NCI-H2171 treated with DMSO at 0.1 percent for 48 hours (cell line): ENCODE data around the gene RBMS3.

Experiments used
- DNase-seq: peaks from one replicate; lab custom pipeline; 2025; lab: John Stamatoyannopoulos, UW

The RBMS3 gene

DNA sequence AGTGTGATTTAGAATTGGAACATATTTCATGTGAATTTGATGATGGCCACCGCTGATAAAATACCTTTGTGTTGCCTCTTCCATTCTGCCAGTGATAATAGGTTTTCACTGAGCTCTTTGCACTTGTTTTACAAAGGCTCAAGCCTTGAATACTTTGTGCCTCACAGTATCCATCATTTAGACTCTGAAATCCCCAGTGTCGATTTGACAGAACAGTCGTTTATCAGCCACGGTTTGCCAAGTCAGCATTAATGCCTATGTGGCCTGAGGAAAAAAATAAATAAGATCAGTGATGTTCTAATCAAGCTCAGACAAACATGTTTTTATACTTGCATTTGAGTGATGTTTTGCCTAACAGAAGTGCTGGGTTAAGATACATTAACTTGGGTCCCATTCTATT lies 399.1 kb downstream of the RBMS3 start:
- no peak for DNase-seq

DNA sequence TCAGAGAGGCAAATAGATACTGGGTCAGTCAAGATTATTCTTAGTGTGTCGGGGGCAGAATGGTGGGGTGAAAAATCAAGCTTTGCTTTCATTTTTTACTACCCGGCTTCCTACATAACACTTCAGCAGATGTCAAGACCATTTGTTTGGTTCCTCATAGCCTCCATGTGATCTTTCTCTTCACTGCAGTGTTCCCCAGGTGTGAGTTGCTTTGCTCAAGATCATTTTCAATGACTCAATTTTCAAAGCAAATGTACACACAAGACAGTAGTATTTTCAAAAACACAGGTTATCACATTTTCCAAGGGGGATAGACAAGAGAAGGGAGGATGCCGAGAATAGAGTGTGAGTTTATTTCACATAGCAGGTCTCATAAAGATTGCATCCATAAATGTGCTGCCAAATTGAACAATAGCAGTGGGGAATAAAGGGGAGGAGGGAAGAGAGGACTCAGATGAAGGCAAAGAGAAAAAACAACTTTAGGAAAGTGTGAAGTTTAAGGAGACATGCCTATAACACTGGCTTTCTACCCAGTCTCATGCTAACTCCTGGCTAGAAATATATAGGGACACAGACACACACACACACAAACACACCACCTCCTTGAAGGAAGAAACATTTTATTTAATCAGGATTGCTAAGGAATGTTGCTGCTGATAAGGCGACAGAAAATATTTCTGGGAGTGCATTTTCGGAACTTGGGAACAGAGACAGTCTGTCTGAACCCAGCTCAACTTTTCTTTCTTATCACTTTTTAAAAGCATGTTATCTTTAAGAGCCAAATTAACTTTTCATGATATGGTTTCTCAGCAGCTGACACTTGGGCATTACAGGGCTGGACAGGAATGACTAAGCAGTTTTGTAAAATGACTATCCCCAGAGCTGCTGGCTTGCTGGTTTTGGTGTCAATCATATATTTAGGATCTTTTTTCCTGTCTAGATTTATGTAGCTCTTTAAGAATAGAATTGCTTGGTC lies 402.4 kb downstream of the RBMS3 start:
- peak; percentile 16 for DNase-seq

DNA sequence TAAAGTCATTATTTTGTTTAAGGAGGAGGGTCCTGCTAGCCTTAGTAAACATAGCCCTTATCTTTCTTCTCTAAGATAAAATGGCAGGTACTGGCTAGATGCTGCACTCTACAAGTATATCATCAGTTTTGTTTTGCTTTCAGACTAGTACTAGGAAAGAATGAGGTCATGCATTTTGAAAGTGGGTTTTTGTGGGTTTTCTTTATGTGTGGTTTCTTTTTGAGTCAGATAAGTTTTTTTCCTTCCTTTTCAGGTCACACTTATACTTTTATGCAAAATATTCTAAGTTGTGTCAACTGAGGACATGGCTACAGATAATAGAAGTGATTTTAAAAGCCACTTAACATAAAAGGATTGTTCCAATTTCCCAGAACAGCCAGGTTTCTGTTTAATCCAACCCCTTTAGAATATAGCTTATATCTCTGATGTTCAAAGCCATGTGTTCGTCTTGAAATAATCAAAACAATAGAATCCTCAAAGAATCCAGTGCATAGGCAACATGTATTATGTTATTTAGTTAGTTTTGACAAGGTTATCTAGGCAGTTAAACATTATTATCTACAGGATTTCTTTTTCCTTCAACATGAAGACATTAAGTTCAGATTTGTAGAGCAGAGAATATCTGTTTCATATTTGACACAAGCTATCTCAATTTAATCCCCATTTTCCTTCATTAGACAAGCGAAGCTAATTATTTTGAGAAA lies 406.2 kb downstream of the RBMS3 start:
- no peak for DNase-seq

DNA sequence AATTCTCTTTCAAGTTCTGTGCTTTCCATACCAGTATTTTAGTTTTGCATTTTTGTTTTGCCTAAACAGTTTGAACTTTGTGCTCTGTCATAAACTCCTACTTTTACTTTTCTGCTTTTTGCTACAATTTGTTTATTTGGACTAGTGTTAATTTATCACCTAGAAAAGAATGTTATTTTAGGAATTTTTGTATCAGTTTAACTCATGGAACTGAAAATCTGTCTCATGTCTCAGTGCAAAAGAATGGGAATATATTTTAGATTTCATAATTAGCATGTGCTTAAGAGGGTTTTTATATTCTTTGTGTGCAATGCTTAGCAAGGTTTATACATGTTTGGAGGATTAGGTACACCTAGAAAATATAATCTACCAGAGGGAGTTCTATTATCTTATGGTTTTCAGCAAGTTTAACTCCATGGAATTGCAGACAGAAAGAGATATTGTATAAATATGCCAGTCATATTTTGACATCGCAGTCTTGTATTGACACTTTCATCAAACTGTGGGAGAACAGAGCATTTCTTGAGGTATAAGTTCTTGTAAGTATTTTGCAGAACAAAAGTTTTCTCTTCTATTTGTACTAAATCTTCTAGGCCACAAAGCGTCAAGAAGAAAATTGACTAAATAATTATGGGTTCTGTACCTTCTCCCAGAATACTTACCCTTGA lies 409.9 kb downstream of the RBMS3 start:
- no peak for DNase-seq

DNA sequence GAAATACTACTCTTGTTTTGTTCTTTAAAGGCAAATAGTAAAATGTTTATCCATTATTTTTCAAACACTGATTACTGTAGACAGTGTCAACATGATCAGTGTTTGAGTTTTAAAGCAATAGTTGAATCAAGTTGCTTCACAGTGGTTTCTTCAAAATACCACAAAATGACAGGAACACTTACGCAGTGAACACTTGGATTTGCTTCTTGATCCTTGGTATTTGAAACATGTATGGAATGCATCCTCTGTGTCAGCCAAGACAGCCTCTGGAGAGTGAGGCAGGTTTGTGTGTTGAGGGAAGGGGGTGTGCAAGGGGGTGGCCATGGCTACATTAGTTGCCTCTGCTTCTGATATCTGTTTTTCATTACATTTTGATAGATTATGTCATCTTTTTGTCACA lies 413.0 kb downstream of the RBMS3 start:
- DNase-seq: no peak

DNA sequence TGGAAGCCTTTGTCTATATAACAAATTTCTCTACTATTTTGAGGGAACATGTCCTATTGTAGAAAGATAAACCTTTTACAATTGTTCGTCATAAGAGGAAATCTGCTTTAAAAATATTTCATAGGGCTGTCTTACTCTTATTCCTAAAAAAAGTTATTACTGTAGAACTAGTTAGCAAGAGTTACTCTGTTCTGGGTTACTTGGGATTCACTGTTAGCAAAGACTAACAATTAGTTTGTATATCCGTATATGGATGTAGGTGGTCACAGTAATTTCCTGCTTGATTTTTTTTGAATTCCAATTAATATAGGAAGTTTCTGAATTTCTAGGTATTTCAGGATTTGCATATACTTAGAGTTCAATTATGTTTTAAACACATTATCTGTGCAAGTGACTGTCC lies 413.5 kb downstream of the RBMS3 start:
- DNase-seq: no peak

DNA sequence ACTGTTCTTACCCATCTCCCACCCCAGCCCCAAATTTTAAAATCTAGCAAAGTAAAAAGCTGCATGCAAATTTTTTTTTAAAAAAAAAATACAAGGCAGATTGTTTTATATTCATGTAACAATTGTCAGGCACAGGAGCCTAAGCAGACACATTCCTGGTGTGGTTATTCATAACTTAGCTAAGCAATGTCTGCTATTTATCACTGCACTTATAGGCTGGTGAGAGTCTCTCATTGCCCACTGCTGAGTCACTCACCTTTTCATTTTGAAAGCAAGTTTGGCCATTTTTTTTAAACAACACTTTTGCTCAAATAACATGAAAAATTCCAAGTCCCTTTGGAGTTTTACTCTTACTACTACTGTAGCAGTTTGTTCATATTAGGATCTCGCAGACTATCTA lies 413.9 kb downstream of the RBMS3 start:
- DNase-seq: no peak

DNA sequence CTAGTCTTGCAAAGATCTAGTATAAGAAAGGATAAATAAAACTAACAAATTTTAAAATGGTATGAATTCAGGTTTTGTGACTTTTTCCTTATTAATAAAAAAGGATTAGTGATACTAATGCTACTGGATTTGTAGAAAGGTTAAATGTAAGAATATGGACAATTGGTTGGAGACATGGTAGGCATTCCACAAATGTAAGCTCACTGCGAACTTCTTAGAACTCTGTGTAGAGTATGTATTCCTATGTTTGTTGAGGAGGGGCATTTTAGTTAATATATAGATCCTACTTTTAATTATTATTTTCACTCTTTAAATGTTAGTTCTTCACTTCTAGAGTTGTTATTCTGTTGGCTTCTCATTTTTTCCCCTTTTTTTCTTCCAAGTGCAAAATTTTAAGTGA lies 414.3 kb downstream of the RBMS3 start:
- no peak for DNase-seq

DNA sequence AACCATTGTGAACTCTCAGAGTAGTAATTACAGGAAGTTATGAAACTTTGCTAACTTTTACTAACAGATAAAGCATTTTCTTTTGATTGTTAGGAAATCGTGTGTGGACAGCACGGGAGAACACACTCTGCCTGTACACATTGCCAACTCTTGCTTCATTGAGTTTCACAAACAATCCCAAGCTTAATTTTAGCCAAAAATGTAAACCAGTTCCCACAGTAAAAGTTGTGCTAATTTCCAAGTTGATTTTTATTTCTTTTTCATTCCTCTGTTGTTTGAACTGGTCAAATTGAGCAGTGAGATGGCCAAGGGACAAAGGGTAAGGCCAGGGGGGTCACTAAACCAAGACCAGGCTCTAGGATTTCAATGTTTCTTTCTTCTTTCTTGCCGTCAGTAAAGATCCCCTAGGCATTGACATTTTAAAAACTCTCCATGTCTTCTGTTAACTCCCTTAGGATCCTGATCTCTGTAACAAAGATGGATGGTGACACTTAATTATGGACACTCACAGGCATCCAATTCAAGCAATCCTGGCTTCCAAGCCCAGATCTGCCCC lies 414.9 kb downstream of the RBMS3 start:
- no peak for DNase-seq

DNA sequence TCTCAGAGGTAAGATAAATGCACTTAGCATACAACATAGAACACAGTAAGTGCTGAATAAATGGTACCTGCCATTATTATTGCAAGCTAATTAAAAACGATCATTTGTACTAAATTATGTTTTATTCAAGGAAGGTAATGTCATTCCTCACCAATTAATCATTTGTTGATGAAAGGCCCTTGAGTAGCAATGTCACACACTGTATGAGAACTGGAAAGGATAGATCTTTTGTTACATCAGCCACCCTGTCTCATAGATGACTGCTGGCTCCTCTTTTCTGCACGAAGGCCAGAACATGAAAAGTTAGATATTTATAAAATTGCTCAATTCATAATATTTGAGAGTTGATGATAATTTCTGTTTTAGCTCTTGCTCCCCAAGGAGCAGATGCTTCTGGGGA lies 415.4 kb downstream of the RBMS3 start:
- no peak for DNase-seq

DNA sequence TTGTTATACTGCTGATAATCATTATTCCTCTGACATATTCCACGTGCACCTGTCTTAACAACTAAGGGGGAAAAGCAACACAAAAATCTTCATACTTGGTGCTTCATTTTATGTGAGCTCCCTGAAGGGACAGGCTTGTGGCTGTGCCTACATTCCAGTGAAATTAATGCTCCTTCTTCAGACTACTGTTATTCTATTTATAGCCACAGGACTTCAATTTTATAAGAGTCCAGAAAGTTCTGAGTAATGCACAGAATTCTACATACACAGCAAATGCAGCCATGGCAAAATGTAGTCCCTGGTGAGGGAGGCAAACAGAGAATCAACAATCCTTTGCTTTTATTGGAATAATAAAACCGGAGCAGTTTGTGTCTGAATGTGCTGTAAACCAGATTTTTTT lies 417.1 kb downstream of the RBMS3 start:
- no peak for DNase-seq

DNA sequence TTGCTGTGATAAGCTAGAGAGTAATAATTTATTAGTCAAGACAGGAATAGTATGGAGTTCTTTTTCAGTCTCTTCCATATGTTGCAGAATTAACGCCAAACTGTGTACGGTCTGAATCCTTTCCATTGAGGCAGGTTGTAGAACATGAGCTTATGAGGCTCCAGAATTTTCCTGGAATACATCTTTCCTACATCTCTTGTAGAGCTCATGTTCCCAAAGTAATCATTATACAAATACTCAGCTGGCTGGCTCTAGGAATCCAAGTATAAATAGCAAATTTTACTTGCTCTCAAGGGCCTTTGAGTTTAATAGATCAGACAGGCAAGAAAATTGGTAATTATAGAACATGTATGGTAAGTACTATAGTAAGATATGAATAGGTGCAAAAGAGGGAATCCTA lies 419.4 kb downstream of the RBMS3 start:
- DNase-seq: no peak

DNA sequence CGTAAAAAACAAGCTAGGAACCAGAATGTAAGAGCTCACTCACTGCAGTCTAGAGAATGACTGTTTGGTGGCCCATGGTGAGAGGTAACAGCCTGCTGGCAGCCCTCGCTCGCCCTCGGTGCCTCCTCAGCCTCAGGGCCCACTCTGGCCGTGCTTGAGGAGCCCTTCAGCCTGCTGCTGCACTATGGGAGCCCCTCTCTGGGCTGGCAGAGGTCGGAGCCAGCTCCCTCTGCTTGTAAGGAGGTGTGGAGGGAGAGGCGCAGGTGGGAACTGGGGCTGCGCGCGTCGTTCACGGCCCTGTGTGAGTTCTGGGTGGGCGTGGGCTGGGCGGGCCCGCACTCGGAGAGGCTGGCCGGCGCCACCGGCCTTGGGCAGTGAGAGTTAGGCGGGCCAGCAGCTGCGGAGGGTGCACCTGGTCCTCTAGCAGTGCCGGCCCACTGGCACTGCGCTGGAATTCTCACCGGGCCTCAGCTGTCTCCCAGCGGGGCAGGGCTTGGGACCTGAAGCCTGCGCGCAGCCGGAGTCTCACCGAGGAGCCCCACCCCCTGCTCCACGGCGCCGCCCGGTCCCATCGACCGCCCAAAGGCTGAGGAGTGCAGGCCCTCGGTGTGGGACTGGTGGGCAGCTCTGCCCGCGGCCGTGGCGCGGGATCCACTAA lies 420.6 kb downstream of the RBMS3 start:
- no peak for DNase-seq

DNA sequence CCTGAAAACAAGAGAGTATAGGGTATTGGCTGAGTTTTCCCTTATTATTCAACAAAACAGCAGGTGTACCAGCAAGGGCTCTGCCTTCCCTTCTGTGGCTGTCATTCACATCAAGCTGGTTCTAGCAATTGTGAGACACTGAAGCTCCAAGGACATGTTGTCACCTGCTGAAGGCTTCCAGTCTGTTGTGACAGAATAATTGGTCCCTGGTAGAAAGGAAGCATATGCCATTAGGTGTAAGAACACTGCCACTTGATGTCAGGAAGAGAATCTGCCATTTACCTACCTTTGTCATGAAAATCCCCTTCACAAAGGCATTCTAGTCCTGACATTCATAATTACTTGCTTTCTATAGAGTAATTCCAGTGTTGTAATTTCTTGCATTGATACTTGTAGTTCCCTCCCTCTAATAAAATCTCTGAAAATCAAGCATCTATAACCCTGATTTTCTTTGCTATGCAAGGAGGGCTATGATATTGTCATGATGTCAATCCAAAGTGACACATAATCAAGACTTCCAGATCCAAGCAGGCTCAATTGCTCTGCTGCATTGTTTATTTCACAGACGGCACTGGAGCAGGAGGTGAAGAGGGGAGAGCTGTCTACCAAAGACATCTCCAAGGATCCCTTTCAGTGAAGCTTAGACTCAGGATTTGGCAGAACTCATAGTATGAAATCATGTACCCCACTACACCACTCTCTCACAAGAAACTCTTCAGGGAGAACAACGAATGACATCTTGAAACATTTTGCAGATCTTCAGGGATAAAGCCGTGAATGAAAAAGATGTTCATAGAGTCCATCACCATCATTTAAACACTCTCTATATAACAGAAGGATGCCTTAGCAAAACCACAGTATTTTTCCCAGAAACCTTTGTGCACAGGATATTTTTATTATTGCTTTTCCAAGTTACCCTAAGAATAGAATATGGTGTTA lies 425.3 kb downstream of the RBMS3 start:
- DNase-seq: peak; percentile 89

DNA sequence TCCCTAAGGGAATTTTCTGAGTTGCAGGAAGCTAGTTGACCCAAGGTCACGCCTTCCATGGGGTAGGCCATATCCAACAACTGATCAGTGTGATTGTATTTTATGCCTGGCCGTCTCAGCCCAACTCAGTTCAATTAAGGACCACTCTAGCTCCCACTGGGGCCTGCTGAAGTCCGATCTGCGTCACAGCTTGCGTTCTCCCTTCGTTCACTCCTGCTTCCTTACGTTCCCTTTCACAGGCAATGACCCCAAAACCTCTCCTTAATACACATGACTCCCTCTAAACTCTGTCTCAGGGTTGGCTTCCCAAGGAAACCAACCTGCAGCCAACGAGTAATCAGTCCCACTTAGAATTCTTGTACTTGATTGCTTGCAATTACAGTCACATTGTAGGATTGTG lies 428.0 kb downstream of the RBMS3 start:
- no peak for DNase-seq

DNA sequence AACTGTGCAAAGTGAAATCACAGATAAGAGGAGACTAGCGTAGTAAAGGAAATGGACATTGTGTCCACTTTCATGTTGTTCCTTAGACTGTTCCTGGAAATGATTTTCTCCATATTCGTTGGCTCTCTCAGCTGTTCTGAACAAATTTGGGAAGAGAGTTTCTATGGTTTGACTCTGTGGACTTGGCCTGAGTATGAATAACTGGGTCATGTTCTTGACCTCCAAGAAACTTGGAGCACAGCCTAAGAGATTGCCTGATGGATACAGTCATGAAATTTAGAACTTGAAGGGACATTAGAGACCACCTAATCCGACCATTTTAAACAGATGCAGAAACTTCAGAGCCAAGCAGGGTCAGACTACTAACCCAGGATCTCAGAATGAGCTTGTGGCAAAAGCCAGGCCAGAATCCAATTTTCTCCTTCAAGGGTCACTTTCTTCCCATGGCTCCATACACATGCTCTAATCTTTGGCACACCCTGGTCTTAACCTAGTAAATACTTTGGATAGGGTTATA lies 430.4 kb downstream of the RBMS3 start:
- no peak for DNase-seq

DNA sequence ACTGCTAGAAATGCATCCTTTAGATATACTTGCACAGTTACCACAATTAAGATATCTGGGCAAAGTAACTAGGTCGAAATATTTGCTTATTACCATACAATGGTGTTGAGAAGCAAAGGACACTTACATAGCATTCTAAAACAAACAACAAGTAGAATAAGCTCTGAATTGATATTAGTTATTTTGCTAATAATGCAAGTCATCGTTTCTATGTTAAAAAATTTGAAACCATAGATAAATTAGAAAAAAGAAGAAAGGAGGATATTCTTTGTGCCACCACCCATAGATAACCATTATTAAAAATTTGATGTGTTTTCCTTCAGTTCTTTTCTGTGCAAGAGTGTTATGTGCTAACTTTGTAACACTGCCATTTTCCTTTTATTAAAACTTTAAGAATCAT lies 435.3 kb downstream of the RBMS3 start:
- DNase-seq: no peak

DNA sequence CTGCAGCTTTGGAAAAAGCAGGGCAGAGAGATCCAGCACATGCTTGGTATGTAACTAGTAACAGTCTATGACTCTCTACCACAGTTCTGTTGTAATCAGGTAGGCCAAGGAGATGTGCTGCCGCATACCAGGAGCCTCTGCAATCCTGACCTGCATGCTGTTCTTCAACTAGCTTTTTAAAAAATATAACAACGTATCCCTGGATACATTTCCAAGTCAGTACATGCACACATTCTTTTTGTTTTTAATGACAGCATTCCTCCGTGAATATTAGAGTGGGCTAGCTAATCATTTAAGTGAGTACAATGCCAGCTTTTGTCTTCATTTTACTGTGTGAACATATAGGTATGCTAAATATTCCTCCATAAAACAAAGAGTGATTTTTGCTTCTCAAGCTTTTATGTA lies 437.8 kb downstream of the RBMS3 start:
- no peak for DNase-seq

DNA sequence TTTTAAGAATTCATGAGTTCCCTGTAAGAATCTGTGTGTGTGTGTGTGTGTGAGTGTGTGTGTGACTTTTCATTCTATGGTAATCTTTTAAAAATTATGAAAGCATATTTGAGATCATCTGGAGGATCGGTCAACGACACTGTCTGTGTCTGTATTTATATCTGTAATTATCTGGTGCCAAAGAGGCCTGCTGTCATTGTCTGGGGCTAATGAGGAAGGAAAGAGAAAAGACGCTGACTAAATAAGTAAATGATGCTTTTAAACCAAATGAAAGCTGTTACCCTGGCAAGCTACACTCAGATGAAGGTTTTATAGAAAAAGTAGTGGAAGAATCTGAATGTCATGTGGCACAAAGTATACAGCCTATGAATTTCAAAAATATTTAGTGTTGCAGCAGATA lies 439.8 kb downstream of the RBMS3 start:
- DNase-seq: no peak

DNA sequence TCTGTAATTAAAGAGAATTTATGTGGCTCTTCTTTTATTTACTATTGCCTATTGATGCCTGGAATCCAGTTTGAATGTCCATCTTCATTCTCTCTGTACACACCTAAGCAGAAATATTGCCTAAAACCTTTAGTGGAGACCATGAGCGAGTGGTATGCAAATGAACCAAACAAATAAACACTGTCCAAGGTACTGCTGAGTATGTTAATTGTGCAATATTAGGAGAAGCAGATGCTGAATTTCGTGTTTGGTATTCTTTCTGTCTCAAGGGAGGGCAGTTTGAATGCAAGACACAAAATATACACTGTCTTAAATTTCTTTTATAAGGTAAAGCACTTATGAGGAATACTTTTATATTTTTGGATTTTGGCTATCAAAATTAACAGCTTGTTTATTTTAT lies 440.9 kb downstream of the RBMS3 start:
- peak; percentile 2 for DNase-seq

DNA sequence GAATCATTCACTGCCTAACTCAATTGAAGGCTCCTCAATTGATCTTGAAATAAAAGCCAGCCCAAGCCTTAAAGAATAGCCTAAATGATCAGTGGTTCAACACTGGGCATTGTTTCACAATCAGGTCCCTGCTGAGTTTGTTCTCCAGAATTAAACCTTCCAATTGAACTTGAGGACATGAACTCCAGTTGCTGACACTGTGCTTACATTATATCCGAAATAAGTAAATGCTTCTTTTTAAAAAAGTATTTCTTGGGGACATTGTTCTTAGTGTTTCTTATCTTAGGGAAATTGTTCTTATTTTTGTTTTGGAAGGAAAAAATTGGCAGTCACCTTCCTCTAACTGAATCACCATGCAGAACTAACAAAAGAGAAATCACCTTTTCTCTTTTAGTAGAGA lies 450.2 kb downstream of the RBMS3 start:
- DNase-seq: no peak
